ENCODE measurements around the gene PLD3.

DNA sequence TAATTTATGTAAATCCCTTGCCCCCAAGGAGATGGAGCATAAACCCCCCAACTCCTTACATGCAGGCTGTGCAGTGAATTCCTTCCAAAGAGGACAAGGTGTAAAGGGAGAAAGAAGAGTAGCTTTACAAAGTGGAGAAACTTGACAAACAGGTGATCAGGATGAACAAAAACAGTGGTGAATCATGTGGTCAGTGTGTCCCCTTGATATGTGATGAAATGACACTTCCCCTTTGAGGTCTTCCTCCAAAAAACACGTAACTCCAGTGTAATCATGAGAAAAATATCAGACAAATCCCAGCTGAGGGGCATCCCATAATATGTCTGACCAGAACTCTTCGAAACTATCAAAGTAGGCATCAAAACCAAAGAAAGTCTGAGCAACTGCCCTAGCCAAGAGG, 33.8 kb upstream of the PLD3 start:
- TF ChIP-seq, protein P1, sequence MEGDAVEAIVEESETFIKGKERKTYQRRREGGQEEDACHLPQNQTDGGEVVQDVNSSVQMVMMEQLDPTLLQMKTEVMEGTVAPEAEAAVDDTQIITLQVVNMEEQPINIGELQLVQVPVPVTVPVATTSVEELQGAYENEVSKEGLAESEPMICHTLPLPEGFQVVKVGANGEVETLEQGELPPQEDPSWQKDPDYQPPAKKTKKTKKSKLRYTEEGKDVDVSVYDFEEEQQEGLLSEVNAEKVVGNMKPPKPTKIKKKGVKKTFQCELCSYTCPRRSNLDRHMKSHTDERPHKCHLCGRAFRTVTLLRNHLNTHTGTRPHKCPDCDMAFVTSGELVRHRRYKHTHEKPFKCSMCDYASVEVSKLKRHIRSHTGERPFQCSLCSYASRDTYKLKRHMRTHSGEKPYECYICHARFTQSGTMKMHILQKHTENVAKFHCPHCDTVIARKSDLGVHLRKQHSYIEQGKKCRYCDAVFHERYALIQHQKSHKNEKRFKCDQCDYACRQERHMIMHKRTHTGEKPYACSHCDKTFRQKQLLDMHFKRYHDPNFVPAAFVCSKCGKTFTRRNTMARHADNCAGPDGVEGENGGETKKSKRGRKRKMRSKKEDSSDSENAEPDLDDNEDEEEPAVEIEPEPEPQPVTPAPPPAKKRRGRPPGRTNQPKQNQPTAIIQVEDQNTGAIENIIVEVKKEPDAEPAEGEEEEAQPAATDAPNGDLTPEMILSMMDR (conservative IDR thresholded peaks at IDR 0.05): no peak
- TF ChIP-seq EZH2 (IDR thresholded peaks at IDR 0.05; ENCODE audit: low read depth): no peak

All from PC-9 (cell line).